HG03159 (cell line): ENCODE results near the gene CDKAL1.

Experiments
- ATAC-seq: cut with Tn5 transposase; IDR thresholded peaks from one replicate; pipeline ENCODE4 v1.9.1; 2021; ENCODE audit warnings: mild to moderate bottlenecking, moderate library complexity; ENCODE audit not compliant: unreplicated experiment

The CDKAL1 gene

GRCh38 chr6:21121636-21122136 lies 587.4 kb downstream of the CDKAL1 start:
- ATAC-seq, result no peak

DNA sequence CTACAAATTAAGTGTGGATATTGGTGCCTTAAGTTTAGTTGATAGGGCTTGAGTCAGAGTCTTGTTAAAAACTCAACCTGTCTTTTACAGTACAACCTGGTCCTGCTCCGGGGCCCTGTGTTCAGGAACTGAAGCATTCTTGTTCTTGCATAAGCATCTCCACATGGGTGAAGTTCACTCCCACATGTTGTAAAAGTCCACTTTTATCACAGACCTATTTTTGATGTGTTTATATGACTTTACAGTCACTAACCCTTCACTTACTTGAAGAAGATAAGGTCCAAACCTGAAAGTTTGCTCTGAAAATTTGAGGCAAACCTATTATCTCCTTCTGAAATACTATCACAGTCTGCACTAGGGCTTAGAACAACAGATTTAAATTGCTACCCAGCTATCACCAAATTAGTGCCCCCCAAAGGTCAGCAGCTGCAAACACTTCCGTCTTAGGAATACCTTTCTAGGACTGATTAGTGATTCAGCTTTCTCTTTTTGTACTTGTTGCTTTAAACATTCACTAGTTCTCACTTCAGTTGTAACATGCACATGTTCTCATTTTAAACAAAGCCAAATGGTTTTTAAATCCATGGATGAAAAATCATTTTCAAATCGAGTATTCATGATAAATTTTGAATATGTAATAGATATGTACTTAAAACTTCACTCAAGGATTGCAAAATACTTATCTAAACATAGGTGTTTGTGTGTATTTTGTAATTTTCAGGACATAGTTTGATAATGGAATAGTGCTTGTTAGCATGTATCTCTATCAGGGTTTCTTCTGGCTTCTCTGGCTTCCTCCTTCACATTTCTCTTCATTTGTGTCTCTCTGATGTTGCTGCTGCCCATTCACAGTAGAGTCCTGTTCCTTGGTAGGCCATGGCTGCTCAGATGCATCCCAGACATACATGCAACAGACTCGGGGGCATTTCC lies 589.5 kb downstream of the CDKAL1 start:
- no peak for ATAC-seq

DNA sequence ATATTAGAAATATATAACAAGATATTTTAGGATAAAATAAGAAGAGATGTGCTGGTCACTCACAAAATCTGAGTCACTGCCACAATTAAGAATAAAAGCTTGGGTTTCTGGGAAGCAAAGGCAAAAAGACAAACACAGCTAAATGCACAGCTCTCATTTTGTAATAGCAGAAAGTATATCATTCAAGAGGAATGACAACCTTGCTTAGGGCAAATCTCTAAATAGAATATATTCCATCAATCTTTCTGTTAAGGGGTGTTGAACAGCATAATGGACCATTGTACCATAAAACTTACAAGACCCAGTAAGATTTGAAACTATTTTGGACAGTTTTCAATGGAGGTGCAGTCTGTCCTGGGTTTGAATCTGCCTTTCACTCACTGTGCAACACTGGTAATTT lies 594.3 kb downstream of the CDKAL1 start:
- no peak for ATAC-seq

DNA sequence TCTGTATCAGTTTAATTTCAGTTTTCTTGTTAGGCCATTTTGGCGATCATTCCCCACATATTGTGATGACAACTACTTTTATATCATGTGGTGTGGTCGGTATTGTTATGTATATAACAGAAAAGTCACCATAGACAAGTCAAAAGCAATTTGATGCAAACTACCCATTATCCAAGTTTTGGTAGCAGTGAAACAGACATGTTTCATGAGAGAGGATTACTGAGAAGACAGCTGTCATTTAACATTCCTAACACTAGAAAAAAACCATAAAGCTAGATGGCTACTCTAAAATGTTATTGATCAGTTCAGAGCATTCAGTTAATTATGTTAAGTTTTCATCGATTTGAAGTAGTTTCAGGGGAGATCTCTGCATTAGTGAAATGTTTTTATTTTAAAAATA lies 597.1 kb downstream of the CDKAL1 start:
- ATAC-seq, result no peak

GRCh38 chr6:21132446-21132845 lies 598.2 kb downstream of the CDKAL1 start:
- ATAC-seq, result no peak

DNA sequence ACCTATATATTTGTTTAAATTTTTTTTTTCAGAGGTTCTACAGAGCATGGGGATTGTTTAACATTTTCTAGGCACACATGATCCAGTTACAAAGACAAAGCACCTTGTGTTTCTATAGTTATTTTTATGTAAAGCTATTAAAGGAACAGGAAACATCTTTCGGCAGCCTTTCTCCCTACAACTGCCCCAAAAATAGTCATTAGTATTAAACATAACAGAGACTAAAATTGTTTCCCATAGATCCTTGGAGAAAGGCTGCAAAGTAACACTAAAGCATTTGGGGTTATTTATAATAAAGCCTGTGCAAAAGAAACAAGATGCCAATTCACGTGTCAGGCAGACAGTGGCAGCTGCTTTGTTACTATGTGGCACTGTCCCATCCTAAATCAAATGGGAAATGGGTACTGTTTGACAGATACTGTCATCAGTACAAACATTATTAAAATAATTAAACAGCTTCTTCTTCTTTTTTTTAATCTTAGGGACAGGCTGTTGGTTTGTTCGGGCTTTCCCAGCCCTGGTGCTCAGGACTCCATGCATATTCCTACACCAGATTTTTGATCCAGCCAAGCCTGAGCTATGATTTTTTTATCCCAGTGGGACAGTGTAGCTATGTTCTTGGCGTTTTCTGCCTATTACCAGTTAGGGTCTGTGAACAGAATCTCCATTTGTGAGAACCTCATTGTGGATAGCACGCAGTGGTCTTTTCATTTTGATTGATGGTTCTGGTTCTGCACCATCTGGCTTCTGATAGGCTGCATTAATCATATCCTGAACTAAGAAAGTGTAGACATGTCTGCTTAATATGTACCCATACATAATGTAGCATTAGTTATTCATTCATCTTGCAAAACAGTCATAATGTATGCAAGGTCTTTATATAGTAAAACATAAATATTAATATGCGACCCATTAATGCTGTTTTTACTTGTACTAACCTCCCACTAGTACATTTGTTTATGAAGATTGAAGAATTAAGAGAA lies 598.9 kb downstream of the CDKAL1 start:
- ATAC-seq, result no peak

GRCh38 chr6:21133901-21134300 lies 599.6 kb downstream of the CDKAL1 start:
- ATAC-seq, result no peak

- no peak for ATAC-seq
Observed at GRCh38 chr6:21134356-21134755, 600.1 kb downstream of the CDKAL1 start.

GRCh38 chr6:21135484-21136013 lies 601.3 kb downstream of the CDKAL1 start:
- no peak for ATAC-seq

DNA sequence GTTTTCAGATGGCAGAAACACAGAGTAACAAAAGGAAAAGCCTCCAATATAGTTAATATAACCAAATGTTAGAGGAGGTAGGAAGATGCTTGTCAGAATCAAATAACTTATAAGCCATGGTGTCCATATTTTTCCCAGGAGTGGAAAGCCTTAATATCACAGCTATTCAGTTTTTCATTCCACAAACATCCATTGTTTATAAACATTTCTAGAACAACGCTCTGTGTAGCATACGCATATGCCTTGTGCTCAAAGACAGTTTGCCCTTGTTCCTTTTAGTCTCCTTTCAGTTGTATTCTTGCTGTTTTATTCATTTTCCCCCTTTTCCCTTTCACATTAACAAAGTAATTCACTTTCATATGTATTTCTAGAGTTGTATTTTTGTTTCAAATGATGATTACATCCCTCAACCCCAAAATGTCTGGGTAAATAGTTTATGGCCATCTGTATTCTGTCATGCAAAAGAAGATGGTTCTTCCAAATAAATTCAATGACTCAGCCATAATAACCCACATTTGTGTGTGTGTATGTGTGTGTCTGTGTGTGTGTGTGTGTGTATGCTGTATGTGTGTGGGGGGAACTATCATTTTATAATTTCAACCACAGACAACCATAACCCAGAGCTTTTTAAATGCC lies 603.6 kb downstream of the CDKAL1 start:
- no peak for ATAC-seq

DNA sequence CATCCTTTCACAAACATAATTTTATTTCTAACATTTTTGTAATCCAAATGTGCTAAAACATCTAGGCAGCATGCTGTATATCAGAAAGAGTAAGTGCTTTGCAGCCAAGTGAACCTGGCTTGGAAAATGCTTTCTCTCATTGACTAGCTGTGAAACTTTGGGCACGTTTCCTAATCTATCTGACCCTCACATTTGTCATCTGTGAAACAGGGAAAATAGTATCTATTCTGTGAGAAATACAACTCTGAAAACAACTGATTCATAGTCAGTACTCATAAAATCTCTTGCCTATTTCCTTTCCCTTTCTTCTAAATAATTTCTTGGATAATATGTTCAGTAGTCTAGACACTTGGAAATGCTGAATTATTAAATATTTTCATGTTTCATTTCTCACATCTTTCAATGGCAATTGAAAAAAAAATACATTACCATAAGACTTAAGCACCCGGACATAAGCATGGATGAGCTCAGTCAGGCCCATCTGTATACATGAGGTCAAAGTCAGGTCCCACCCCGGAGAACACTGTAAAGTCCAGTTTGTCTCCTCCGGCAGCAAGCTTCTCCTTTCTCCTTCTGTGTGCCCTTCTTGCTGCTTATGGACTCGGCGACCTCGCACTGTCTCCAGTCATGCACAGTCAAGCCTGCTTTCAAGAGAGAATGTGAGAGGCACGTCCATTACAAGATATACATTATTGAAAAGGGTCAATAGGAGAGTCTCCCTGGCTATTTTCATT lies 604.2 kb downstream of the CDKAL1 start:
- no peak for ATAC-seq

DNA sequence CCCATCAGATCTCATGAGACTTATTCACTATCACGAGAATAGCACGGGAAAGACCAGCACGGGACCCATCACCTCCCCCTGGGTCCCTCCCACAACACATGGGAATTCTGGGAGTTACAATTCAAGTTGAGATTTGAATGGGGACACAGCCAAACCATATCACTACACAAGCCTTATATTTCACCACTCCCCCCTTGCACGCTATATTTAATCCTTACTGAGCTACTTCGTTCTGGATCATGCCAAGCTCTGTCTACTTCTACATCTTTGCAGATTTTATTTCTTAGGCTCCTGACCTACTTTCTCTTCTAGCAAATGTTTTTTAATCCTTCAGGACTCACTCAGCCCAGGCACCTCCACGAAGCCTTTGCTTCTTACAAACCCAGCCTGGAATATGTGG lies 606.7 kb downstream of the CDKAL1 start:
- ATAC-seq, result no peak

DNA sequence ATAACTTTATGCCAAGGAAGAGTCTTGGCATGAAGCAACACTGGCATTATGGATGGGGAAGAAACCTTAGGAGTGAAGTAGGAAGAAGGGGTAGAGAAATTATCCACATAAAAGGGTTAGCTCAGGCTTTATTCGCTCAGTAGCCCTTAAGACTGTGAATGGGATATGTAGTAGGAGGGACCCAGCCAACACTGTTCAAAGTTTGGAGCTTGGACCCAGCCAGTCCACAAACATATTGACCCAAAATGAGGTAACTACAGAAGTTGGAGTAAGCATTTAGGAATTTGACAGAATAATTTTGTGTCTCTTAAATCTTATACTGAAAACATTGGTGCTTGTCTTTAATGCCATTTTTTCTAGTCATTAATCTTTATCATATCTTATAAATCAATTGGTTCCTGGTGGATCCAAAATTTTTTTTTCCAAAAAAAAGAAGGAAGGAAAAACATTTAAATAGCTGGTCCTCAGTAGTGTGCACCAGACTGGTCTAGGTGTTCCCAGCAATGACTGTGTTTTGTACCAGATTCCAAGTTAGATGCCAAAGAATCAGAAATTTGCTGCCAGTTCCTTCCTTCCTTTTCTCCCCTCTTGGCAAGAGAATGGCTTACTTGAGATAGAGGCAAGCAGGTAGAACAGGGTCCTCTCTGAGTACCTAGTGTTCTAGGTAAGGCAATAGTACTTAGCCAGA lies 607.5 kb downstream of the CDKAL1 start:
- no peak for ATAC-seq

GRCh38 chr6:21142741-21143140 lies 608.5 kb downstream of the CDKAL1 start:
- ATAC-seq, result no peak

DNA sequence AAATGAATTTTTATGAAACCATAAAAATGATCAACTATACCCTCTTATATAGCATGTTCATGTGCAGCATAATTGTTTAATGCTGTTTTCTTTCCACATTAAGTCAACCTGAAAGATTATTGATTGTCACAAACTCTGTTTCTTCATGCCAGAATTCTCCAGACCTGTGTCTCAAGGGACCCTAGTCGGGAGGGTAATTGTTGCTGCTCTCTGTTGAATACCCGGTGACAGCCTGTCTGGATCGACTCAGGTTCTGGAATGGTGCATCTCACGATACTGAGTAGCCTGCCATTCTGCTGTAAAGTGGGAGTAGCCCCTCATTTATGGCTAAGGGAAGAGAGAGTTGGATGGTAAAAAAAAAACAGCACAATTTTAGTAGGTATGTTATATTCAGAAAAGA lies 609.4 kb downstream of the CDKAL1 start:
- ATAC-seq, result no peak

DNA sequence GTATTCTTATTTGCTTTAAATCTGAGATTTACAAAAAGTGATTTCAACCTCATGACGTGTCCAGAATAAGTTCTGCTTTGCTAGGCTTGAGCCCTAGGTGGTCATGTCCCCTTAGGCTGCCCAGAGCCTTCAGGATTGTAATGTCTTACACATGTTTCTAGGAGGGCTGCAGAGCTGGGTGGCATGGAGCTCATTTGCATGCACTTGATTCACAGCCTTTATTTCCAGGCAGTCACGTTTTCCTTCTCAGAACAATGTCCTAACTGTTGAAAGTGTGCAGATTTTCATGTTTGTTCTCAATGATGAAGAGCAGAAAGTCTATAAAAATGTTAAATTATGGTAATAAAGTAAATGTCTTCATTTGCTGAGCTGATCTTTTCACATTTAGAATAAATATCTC lies 610.7 kb downstream of the CDKAL1 start:
- ATAC-seq, result no peak

- no peak for ATAC-seq
Observed at GRCh38 chr6:21147995-21148394, 613.7 kb downstream of the CDKAL1 start.

DNA sequence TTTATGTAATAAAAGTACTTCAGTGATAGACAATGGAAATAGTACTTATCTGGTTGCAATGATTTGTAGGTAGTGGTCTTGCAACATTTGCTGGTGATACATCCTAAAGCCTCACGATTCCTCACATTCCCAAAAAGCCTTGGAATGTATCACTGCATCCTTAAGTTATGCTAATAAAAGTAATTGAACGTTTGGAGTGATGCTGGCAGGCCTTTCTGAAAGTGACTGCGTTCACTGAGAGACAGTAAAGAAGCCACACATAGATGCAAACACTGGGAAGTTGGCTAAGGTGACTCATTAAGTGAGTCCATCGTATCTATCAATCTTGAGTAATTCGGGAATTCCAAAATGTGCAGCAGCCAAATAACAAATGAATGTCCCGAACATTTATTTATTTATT lies 615.2 kb downstream of the CDKAL1 start:
- ATAC-seq, result no peak

GRCh38 chr6:21150667-21151066 lies 616.4 kb downstream of the CDKAL1 start:
- ATAC-seq, result no peak
